ENCODE data around the gene RFX4.
"Not testable (repeated sequence)": the region's sequence is repeated elsewhere in the genome, so short reads cannot be mapped to it uniquely, and the experiment has no call there.

Gene RFX4

DNA sequence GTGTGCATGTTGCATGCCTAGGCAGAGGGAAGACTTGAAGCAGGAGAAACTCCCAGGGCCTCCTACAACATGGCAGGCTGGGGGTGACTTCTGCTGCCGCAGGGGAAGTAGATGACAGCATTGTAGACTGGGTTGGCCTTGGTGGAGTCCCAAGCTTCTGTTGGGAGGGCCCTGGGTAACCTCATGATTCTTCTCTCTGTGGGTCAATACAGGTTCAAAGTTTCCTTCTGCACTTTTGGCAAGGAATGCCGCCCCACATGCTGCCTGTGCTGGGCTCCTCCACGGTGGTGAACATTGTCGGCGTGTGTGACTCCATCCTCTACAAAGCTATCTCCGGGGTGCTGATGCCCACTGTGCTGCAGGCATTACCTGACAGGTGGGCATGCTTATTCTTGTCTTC, 113.3 kb downstream of the RFX4 start:
- no peak for DNase-seq

DNA sequence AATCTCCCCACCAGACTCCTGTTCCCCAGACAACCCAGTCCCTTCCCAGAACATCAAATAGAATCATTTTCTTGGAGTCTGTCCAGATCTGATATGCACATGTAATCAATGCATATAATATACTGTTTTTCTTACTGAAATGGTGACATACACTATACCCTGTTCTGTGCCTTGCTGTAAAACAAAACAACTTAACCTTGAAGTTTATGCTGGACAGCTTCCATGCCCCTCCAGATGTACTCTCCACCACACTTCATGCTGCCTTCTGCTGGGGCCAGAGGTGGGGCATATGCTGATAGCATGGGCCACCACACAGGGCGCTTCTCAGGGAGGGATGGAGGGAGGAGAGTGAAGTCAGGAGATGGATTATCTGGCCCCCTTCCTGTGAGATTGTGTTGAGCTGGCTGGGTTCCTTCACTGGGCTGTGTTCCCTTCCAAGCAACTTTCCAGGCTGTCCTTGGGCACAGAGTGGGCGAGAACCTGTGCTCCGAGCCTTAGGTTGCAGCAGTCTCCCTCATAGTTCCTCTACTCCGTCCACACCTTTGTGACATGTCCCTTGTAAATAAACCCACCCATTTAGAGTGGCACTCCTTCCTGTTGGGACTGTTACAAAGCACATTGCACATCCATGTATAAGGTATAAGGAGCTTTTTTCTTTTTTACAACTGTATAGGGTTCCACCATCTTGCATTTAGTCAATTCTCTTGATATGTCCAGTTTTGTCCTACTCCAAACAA, 114.0 kb downstream of the RFX4 start:
- DNase-seq: no peak

- no peak for DNase-seq
Observed at GRCh38 chr12:106704081-106704480, 121.3 kb downstream of the RFX4 start.

- no peak for DNase-seq
Observed at GRCh38 chr12:106705971-106706370, 123.2 kb downstream of the RFX4 start.

DNA sequence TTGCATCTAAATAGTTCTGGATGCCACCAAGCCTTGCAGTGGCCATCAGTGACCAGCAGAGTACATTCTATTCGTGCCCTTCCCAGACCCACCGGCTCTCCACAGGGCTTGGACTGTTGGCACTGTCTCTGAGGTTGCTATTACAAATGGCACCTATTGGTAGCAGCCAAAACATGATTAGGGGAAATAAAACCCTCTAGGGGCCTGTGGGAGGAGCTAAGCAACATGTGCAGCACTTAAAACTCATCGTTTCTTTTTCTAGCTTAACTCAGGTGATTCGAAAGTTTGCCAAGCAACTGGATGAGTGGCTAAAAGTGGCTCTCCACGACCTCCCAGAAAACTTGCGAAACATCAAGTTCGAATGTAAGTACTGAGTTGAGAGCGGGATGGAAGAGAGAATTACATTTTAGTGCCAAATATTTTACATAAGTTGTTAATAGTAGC, 126.3 kb downstream of the RFX4 start:
- no peak for DNase-seq

GRCh38 chr12:106710143-106710893, 127.5 kb downstream of the RFX4 start:
- DNase-seq: no peak

GRCh38 chr12:106711316-106711715, 128.5 kb downstream of the RFX4 start:
- no peak for DNase-seq

DNA sequence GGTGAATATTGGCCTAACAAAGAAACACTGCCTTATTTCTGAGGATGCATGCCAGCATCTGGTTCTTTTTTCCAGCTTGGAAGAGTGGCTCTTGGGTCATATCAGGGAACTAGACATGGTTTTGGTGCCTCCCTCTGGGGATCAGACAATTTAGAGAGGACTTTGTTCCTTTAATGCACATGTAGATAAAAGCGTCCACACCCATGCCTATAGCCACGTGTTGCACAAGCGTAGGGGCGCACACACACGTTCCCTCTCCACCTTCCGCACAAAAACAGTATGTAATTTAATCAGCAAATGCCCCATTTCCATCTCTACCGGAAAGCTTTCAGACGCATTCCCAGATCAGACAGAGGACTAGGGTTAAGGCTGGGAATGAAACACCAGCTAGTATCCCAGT, 130.0 kb downstream of the RFX4 start:
- no peak for DNase-seq

GRCh38 chr12:106714926-106715325, 132.1 kb downstream of the RFX4 start:
- no peak for DNase-seq

- no peak for DNase-seq
Observed at GRCh38 chr12:106715582-106715981, 132.8 kb downstream of the RFX4 start.

GRCh38 chr12:106717673-106718072, 134.9 kb downstream of the RFX4 start:
- no peak for DNase-seq

DNA sequence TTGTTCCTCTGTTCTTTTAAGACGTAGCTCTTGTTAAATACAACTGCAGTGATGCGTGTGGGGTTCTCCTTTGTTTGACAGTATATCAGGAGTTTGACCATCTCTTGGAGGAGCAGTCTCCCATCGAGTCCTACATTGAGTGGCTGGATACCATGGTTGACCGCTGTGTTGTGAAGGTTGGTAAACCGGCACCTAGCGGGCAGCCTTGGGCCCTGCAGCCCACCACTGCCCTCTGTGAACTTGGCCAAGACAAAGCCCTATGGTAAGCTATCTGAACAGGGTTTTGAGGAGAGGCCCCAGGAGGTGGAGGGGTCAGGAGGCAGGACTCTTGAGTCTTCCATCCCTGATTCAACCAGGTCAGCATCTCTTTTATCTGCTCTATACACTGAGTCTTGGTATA, 137.1 kb downstream of the RFX4 start:
- DNase-seq: no peak

- no peak for DNase-seq
Observed at GRCh38 chr12:106720696-106721095, 137.9 kb downstream of the RFX4 start.

GRCh38 chr12:106721915-106722314, 139.1 kb downstream of the RFX4 start:
- no peak for DNase-seq

- no peak for DNase-seq
Observed at GRCh38 chr12:106722837-106723236, 140.0 kb downstream of the RFX4 start.

GRCh38 chr12:106723416-106723815, 140.6 kb downstream of the RFX4 start:
- DNase-seq: no peak

- no peak for DNase-seq
Observed at GRCh38 chr12:106724116-106724515, 141.3 kb downstream of the RFX4 start.

DNA sequence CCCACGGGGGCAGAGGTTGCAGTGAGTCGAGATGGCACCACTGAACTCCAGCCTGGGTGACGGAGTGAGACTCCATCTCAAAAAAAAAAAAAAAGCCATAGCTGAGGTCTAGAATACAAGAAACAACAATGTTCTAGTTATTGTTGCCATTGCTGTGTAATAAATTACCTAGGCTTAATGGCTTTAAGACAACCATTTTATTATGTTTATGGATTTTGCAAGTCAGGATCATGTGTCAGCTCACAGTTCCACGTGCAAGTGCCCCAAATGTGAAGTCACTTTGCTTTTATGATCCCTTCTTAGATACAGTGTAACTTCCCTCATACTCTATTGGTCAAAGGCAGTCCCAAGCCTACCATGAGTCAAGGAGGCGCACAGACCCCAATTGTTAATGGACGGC, 142.1 kb downstream of the RFX4 start:
- DNase-seq: no peak

DNA sequence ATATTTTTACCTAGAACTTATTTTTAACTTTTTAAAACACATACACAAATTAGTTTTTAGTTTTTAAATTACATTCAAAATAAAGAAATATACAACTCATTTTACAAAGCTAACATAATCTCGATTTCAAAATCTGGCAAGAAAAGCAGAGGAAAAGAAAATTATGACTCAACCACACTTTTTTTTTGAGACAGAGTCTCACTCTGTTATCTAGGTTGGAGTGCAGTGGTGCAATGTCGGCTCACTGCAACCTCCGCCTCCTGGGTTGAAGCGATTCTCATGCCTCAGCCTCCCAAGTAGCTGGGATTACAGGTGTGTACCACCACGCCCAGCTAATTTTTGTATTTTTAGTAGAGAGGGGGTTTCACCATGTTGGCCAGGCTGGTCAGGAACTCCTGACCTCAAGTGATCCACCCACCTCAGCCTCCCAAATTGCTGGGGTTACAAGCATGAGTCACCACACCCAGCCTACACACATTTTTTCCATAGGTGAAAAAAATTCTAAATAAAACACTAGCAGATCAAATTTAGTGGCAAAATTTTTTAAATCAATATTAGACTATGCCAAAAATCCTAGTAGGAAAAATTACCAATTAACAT, 143.9 kb downstream of the RFX4 start:
- DNase-seq: not testable (repeated sequence)

DNA sequence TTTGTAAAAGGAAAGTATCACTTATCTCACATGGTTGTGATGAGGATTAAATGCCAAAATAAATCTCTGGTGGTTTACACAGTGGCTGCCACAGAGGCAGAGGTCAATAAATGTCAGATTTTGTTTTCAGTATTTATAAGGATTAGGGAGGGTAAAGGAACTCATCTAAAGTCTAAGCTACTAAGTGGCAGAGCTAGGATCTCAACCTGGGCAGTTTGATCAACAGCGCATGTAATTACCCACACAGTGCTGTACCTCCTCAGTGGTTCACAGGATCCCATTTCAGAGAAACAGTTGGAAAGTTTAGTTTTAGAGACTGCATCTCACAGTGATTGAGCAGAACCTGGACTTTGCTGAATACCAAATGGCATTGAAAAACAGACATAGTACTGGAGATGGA, 146.8 kb downstream of the RFX4 start:
- no peak for DNase-seq

GRCh38 chr12:106732890-106733289, 150.1 kb downstream of the RFX4 start:
- no peak for DNase-seq

GRCh38 chr12:106733660-106734059, 150.9 kb downstream of the RFX4 start:
- no peak for DNase-seq

DNA sequence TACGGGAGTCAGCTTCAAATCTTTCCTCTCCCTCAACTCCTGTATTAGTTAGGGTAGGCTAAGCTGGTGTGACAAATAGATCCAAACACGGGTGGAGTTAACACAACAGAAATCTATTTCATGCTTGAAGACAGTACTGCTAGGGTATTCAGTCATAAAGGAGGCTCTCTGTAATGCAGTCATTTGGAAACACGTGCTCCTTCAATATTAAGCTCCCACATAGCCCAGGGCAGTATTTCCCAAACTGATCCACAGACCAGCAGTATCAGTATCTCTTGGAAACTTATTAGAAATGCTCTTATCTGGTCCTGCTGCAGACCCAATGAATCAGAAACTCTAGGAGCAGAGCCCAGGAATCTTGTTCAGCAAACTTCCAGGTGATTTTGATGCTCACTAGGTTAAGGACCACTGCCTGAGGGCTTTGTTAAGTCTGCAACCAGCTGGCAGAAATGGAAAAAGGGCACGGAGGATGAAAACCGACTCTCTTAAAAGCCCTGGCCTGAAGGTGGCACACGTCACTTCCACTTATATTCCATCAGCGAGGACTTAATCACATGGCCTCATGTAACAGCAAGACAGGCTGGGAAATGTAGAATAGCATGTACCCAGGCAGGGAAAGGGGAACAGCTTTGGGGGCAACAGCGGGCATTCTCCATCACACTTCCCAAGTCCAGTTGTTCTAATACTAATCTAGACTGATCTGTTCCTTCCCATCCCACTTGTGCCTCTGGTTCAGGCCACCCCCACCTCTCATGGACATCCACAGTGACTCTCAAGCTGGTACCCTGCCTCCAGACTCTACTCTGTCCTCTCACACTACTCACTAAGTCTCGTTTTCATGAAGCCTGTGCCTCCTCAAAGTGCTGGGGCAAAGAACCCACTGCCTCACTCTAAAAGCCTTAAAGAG, 153.5 kb downstream of the RFX4 start:
- peak; percentile 21 for DNase-seq

Data from NCI-H2107 (cell line).